SIG-M5 treated with dmso at 0.1 percent for 504 hours (cell line): ENCODE data around the gene HEY2.
A peak's percentile ranks its signal among the peaks of the same experiment; 100 is the strongest.
"Not testable (repeated sequence)": the region's sequence is repeated elsewhere in the genome, so short reads cannot be mapped to it uniquely, and the experiment has no call there.

Experiments used
- DNase-seq: peaks from one replicate; lab custom pipeline; 2025; ENCODE audit not compliant: unreplicated experiment; lab: John Stamatoyannopoulos, UW

Gene HEY2

GRCh38 chr6:125793863-125794262 lies 44.4 kb downstream of the HEY2 start:
- DNase-seq, result no peak

DNA sequence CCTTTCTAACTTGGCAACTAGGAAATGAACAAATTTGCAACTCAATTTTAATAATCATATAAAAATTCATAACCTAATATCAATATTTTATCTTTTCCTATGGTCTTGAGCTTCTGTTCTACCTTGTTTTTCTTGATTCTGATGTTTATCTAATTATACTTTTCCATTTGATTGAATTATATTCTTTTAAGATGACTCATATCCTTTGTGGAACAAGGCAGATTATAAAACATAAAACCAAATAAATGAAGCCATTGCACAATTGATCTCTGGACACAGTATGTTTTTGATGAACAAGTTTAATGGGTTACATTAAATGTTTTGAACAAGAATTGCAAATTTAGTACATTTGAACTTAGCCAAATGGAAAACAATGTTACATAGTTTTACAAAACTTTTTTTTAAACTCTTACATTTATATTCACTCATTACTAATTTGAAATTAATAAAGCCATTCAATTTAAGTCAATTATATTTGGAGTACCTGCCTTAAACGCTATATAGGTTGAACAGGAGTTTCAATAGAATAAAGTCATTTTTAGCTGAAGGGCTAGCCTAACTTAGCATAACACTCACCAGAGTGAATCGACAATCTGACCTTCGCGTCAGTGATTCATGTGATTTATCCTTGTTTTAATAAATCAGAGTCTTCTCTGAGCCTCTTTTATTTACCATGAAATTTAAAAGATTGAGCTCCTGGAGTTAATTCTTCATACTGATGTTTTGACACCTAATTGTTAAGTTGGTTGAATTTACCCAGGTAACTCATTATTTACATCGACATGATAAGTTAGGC lies 45.1 kb downstream of the HEY2 start:
- no peak for DNase-seq

DNA sequence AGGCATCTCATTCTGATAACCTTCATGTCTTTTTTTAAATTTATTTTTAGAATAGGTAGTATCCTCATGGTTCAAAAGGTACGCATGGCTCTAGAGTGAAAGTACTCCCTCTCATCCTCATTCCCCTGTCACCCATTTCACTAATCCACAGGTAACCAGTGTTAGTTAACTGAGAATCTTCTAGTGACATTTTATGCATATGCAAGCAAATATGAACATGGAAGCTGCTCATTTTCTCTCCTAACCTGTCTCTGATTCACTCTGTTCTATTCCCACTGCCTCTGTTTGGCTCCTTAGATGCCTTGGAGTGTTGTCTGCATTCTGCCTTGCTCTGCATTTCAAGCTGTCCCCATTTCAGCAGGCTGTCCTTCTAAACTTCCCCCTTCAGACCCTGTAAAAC lies 45.9 kb downstream of the HEY2 start:
- DNase-seq, result no peak

- no peak for DNase-seq
Observed at GRCh38 chr6:125797120-125797885, 47.9 kb downstream of the HEY2 start.

DNA sequence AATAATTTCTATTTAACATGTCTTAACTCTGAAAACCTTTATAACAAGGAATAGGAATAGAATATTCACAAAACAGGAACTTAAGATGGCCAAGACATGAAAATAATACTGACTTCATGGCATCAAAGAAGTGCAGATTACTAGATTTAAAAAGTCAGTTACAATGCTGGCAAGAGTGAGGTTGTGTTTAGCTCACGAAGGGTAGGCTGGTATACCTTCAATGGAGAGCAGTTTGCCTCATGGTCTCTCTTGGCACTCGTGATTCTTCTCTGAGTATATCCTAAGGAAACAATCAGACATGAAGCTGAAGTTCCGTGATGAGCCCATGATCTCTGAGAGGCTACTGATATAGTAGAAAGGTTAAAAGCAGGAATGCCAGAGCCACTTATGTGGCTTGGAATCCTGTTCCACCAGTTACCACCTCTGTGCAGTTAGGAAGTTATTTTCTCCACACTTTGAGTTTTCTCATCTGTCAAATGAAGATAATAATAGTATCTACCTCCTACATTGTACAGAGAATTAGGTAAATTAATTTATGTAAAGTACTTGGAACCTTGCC lies 48.5 kb downstream of the HEY2 start:
- peak; percentile 4 for DNase-seq

DNA sequence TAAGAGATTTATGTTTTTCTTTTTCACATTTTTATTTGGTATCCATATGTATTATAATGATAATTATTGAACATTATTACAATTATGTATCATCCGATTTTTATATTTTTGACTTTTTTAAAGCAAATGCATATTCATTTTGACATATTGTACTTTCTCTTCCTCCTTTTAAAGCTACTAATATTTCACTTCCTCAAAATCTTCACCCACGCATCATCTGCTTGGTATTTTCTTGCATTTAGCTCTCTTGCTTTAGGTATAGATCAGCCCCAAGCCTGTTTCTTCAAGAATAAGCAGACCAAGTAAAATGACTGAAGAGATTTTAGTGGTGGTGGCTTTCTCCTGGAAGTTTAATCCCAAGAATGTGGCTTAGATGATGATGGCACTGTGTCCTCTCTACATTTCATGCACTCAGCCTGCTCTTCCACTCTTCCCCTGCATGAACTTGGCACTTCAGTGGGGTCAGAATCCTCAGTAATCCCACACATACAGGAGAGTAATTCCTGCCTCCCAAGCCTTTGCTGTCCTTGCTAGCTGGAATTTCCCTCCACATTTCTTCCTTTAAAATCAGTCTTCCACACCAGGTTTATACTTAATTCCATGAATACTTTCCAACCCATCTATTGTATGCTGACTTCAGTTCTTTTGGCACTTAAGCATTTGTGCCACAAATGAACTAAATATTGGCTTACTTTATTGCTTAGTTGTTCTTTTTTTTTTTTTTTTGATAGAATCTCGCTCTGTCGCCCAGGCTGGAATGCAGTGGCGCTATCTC lies 49.5 kb downstream of the HEY2 start:
- peak; percentile 89 for DNase-seq

DNA sequence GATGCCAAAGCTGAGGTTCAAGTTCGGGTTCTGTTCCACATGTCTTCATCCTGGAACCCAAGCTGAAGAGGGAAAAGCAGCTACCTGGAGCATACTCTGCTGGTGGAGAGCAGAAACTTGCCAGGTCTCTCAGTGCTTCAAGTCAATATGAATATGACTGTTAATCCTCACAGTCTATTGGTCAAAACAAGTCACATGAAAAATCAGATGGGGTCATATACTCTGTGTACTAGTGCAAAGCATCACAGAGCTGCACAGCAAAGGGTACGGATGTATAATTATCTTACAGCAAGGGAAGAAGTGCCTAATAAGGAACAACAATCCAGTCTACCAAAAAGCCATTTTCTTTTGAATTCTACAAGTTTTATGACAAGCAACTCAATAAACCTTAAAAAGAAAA lies 53.0 kb downstream of the HEY2 start:
- DNase-seq, result no peak

- DNase-seq, result peak; percentile 38
Observed at GRCh38 chr6:125802943-125803377, 53.5 kb downstream of the HEY2 start.

DNA sequence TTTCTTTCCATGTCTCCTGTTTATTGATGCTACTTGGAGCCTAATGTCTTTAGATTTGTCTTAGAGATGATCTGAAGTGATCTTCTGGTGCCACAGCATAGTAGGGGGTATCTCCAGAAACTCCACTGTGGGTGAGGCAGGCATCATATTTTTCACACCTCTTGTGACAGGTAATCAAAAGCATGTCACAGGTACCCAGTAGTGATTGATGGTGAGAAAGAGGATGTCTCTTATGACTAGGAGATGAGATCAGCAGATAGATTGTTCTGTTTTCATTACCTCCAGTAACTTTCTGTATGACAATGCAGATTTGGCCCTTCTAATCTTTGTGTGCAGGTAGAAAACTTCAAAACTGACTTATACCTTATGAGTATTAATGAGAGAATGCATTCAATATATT lies 54.8 kb downstream of the HEY2 start:
- DNase-seq, result no peak

- DNase-seq, result not testable (repeated sequence)
Observed at GRCh38 chr6:125804866-125805425, 55.5 kb downstream of the HEY2 start.

GRCh38 chr6:125806813-125807212 lies 57.4 kb downstream of the HEY2 start:
- no peak for DNase-seq

- no peak for DNase-seq
Observed at GRCh38 chr6:125807293-125807692, 57.9 kb downstream of the HEY2 start.

- no peak for DNase-seq
Observed at GRCh38 chr6:125808060-125808459, 58.6 kb downstream of the HEY2 start.

DNA sequence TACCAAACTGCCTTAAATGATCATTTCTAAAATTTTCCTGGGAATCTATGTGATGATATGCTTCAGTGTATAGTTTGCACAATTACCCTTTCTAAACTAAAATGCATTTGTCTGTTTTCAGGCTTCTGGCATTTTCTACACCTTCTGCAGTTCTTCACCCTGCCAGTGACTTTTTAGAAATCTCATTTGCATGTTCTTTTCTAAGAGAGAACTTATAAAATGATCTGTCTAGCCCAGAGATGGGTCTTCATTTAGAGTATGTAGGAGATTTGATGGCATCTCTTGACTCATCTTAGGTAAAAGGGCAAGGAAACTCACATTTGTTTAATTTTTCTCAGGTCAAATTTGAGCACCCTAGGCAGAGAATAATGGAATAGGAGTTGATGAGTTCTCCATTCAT lies 59.2 kb downstream of the HEY2 start:
- no peak for DNase-seq

GRCh38 chr6:125809570-125810170 lies 60.2 kb downstream of the HEY2 start:
- DNase-seq, result no peak

GRCh38 chr6:125810445-125810844 lies 61.0 kb downstream of the HEY2 start:
- no peak for DNase-seq
